ENCODE results near the gene PFKFB1.
"Not testable (repeated sequence)": the region's sequence is repeated elsewhere in the genome, so short reads cannot be mapped to it uniquely, and the experiment has no call there.

The PFKFB1 gene

DNA sequence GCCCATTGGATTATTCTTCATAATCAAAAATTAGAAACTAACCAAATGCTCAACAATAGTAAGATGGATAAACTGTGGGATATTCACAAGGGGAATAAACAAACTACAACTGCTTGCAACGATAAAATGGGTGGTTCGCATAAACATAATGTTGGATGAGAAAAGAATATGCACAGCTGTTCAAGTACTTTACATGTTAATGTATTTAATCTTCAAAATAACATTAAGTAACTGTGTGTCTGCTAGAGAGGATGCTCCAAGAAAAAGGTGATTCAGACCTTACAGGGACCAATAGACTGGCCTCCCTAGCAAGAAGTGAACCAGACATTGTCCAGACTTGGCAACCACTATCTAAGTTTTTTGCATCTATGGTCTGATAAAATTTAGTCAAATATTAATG lies 2.3 kb downstream of the PFKFB1 start:
- no peak for DNase-seq

DNA sequence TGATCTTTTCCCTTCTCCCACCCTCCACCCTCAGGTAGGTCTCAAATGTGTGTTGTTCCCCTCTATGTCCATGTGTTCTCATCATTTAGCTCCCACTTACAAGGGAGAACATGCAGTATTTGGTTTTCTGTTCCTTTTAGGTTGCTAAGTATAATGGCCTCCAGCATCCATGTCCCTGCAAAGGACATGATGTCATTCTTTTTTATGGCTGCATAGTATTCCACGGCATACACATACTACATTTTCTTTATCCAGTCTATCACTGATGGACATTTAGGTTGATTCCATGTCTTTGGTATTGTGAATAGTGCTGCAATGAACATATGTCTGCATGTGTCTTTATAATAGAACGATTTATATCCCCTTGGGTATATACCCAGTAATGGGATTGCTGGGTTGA lies 10.7 kb downstream of the PFKFB1 start:
- not testable (repeated sequence) for DNase-seq

DNA sequence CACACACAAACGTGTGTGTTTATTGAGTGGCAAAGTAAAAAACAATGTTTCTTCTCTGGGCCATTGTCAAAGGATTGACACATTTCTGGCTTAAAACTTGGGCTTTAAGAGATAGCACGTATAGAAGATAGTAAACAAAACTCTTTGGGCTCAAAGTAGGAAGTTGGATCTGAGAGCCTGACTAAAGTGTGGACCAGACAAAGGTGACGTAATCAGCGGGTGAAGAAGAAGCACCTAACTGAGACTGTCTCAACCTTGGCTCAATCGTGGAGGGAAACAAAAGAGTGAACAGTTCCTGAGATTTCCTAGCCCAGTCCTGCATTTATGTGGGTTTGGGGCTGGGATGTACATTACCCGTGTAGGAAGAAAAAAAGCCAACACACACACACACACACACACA lies 13.7 kb downstream of the PFKFB1 start:
- no peak for DNase-seq

DNA sequence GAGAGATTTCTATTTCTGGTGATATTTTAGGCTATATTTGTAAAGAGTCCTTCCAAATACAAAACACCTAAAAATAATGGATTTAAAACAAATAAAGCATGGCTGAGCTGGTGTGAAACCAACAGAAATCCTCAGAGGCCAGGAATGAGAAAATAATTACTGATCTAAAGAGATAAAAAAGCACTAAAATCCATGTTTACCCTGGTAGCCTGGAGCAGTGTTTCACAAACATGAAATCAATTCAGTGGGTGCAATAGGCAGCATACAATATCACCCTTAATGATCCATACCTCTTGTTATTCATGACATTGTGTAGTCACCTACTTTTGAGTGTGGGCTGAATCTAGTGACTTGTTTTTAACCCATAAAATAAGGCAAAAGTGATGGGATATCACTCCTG lies 14.6 kb downstream of the PFKFB1 start:
- DNase-seq = no peak

DNA sequence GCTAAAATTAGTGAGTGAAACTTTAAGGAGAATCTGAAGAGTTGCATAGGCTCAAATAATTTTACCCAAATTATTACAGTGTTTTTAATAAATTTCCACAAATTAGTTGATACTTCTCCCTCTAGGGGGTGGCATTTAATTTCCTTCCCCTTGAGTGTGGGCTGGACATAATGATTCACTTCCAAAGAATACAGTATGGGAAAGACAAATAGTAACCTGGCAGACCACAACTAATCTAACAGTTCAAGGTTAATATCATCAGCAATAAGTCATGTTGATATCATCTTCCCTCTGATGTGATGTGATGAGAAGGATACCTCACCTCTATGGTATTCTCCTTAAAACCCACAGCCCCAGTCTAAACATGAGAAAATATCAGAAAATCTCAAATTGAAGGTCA lies 15.5 kb downstream of the PFKFB1 start:
- DNase-seq = no peak

DNA sequence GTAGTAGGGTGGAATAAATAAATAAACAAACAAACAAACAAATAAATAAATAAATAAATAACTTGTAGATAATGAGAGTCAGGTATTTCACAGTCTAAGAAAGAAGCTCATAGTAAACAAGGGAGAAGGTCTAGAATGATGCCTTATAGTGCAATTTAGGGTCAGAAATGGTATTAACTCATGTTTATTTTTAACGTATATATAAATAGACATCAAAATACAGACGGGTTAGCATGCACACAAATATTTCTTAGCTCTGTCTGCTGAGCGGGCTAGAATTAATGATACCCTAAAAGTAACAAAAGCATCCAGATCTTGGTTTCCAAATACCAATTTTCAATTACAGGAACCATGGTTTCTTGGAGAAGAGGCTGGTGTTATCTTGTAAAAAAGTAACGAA lies 16.6 kb downstream of the PFKFB1 start:
- DNase-seq = no peak

DNA sequence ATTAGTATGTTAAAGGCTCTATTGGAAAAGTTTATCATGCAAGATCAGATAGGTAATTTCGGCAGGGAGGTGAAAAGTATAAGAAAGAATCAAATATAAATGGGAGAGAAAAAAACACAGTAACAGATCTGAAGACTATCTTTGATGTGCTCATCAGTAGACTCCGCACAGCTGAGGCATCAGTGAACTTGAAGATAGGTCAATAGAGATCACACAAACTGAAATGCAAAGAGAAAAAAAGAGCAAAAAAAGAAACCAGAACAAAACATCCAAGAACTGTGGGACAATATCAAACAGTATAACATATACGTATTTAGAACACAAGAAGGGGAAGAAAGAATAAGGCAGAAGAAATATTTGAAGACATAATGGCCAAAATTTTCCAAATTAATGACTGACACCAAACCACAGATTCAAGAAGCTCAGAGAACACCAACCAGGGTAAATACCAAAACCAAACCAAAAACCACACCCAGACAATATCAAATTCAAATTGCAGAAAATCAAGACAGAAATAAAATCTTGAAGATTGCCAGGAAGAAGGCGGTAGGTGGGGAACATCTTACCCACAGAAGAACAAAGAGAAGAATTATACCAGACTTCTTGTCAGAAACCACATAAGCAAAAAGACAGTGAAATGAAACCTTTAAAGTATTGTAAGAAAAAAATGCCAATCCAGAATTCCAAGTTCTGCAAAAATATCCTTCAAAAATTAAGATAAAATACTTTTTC lies 29.1 kb downstream of the PFKFB1 start:
- DNase-seq = no peak

DNA sequence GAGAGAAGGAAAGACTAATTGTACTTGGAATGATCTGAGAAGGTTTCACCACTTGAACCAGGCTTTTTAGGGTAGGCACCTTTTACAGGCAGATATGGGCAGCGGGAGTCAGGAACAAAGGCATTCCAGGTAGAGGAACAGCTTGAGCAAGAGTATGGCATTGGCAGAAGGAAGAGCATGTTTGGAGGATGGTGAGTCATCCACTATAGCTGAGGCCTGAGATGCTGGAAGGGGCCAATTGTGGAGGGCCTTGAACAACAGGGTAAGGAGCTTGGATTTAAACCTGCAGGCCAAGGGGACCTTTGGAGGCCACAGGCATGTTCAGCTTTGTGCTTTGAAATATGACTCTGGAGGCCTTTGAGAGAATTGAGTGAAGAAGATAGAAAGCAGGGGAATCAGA lies 32.2 kb downstream of the PFKFB1 start:
- DNase-seq = no peak

DNA sequence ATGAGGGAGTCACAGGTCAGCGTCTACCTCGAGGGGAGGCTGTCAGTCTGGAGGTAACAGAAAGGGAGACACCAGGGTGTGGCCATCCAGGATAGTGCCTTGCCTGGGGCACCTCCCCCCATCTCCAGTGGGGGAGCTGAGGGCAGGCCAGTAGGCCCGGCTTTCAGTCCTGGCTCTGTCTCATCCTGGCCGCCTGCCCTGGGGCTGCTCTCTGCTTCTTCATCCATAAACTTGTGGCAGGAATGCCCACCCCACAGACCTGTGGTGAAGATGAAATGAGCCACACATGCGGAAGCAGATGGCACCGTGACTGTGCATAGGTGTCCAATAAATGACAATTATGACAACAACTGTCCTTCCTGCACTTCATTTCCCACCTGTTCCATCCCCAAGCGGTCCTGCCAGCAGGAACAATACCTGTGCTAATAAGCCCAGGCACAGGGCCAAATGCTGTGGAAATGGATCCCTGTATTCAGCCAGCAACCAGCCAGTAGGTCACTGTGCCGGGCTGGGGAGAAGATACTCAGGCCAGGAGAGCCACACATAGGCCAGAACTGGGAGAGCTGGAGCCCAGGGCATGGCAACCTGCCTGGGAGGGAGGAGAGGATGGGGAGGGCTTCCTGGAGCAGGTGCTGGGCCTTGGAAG lies 43.1 kb downstream of the PFKFB1 start:
- DNase-seq = no peak

DNA sequence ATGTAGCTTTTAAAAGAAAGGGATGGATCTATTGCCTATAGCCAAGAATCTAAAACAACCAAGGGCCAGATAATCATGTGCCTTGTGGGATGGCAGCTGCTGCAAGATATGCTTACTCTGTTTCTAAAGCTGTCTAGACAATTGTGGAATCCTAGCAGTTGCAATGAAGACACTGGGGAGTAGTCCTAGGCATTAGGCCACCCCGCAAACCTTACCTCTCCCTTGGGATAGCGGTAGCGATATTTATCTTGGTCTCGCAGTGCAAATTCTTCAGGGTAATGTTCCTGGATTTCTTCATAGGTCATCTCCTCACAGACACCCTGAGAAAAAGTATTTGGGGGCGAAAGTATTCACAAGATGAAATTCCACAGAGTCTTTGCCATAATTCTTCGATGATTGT lies 48.8 kb downstream of the PFKFB1 start:
- no peak for DNase-seq

DNA sequence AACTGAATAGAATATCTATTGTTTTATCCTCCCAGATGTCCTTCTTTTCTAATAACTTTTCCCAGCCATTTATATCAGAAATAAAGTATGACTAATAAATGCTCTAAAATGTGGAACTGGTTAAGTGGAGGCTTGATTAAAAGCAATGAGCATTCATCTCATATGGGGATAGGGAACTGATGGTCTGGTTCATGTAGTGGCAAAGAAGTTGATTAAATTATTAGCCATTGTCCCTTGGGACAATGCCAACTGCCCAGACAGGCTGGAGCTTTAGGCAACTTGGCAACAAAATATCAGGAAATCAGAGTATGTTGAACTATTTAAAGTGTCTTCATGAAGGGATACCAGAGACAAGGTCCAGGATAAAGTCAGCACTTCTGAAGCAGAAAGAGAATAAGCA lies 49.2 kb downstream of the PFKFB1 start:
- no peak for DNase-seq

DNA sequence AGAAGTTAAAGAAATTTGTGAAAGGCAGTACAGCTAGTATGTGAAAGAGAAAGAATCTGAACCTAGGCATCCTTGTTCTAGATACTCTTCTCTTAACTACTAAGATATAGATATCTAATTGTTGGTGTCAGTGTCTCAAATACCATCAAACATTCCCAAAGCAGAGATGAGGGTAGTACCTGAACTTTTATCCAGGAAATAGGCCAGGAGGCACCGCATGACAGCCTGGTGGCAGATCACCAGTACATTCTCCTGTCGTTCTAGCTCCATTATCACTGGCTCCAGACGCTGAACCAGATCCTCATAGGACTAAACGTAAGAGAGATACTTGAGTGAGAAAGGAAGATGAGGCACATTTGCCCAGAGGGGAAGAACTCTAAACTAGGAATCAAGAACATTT lies 56.6 kb downstream of the PFKFB1 start:
- DNase-seq = no peak

DNA sequence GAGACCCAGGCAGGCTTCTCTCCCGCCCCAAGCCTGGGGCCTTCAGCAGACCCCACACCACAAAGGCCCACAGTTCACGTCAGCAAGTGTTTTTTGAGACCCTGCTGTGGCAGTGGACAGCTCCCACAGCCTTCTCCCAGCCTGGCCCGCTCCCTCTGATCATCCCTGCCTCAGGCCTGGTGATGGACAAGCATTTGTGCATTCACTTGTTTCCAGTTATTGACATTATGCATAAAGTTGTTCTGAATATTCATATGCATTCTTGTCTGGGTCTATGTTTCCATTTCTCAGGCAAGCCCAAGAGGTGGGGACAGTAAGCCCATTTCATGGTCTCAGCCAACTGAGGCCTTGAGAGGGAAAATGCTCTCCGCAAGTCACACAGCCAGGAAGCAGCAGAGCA lies 58.7 kb downstream of the PFKFB1 start:
- no peak for DNase-seq

DNA sequence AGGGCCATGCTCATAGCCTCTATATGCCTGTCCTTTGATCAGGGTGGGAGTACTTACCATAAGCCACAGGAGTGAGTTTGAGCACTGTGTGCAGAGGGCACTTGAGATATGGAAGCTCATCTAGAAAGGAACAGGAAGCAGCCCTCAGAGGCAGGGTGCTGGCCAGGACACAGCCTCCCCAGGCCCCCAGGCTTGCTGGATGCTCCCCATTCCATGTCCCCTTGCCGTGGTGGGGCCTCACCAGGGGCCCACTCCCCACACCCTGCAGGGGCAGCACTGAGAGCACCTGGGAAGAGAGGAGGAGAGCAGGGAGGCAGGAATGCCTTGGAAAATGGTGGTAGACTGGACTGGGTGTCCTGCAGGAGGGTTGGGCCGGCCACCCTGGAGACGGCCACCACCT lies 59.1 kb downstream of the PFKFB1 start:
- no peak for DNase-seq

DNA sequence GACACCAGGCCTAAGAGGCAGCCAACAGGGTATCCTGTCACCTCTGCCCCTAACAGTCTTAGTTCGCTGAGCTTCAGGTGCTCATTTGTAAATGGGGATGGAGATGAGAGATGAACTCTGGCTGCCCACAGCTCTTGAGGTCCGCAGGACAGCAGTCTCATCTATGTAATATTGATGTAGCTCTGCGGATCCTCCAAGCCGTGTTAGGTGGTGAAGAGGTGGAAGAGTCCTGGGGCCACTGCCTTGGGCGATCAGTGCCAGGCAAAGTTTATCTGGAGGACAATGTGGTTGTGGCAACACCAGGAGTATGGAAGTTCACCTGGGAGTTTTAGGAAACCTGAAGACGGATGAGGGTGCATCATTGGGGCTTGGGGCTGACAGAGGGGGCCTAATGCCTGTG lies 59.9 kb downstream of the PFKFB1 start:
- DNase-seq = no peak

DNA sequence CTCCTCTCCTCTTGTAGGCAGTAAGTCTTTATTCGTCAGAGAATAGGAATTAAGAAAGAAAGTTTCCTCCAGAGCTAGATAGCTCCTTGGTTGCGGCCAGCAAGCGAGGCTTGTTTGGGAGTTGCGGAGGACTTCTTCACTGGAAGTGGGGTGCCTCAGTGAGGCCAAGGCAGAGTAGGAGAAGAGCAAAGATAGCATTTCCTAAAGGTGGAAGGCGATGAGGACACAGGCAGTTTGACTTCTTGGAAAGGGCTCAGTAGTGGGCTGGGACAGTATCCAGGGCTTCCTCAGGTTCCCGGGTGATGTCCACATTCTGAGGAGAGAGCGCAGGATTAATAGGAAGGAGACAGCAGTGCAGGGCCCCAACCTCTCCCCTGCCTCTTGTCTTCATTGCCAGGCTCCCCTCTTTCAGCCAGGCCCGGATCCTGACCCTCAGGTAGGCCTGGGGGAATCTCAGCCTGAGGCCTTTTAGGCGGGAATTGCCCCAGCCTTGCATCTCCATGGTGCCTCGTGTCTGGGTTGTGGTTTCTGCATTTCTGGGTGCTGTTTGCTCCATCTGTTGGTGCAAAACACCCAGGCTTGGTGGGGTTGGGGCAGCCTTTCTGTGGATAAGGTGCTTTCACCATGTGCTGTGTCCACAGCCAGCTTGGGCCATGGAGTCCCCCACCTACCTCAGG lies 60.7 kb downstream of the PFKFB1 start:
- no peak for DNase-seq

DNA sequence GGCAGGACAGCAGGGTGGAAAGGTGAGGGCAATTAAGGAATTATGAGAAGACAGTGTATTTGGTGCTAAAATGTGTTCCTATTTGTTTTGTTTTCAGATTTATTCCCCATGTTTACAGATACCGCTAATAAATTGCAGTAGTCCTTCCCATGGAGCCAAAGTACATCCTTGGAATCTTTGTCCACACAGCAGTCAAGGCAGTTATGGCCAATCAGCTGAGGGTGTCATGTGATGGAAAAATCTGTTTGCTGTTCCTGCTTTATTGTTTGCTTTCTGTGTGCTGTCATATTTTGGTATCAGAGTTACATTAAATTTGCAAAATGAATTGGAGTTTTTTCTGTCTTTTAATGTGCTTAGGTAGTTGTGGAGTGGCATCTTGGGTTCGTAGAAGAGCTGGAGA lies 62.9 kb downstream of the PFKFB1 start:
- no peak for DNase-seq

DNA sequence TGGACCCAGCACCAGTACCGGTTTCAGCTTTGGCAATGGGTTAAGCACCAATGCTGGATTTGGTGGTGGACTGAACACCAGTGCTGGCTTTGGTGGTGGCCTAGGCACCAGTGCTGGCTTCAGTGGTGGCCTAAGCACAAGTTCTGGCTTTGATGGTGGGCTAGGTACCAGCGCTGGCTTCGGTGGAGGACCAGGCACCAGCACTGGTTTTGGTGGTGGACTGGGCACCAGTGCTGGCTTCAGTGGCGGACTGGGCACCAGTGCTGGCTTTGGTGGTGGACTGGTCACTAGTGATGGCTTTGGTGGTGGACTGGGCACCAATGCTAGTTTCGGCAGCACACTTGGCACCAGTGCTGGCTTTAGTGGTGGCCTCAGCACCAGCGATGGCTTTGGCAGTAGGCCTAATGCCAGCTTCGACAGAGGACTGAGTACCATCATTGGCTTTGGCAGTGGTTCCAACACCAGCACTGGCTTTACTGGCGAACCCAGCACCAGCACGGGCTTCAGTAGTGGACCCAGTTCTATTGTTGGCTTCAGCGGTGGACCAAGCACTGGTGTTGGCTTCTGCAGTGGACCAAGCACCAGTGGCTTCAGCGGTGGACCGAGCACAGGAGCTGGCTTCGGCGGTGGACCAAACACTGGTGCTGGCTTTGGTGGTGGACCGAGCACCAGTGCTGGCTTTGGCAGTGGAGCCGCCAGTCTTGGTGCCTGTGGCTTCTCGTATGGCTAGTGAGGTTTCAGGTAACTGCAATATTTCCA lies 63.5 kb downstream of the PFKFB1 start:
- DNase-seq = no peak

DNA sequence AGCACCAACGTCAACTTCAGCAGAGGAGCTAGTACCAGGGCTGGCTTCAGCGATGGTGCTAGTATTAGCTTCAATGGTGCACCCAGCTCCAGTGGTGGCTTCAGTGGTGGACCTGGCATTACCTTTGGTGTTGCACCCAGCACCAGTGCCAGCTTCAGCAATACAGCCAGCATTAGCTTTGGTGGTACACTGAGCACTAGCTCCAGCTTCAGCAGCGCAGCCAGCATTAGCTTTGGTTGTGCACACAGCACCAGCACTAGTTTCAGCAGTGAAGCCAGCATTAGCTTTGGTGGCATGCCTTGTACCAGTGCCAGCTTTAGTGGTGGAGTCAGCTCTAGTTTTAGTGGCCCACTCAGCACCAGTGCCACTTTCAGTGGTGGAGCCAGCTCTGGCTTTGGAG lies 65.1 kb downstream of the PFKFB1 start:
- no peak for DNase-seq

DNA sequence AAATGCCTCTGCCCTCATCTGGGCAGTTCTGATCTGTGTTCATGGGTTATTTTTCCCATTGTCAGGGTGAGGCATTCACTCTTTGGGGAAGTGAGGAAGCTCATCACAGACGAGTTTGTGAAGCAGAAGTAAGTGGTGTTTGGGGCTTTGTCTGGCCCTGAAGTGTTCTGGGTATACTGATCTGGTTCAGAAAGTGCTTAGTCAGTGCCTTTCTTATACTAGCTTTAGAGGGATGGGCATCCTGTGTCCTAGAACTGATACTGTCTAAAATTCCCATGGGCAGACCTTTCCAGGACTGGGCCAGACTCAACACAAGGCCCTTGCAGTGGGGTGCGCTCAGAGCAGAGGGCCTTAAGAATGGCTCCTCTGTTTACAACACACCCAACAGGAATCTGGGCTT lies 67.0 kb downstream of the PFKFB1 start:
- DNase-seq = no peak

DNA sequence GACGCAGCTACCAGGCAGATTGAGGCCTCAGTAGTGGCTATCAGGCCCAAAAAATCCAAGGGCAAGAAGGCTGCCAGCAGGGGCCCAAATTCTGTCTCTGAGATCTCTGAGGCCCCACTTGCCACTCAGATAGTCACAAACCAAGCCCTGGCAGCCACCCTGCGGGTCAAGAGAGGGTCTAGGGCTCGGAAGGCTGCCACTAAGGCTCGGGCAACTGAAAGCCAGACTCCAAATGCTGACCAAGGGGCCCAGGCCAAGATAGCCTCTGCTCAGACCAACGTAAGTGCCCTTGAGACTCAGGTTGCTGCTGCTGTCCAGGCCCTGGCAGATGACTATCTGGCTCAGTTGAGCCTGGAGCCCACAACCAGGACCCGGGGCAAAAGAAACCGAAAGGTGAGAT lies 70.6 kb downstream of the PFKFB1 start:
- DNase-seq = no peak

DNA sequence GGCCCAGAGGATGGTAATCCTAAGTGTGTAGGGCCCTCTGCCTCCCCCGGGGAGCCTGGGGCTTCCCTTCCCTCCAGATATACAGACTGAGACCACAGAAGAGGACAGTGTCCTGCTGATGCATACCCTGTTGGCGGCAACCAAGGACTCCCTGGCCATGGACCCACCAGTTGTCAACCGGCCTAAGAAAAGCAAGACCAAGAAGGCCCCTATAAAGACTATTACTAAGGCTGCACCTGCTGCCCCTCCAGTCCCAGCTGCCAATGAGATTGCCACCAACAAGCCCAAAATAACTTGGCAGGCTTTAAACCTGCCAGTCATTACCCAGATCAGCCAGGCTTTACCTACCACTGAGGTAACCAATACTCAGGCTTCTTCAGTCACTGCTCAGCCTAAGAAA lies 71.4 kb downstream of the PFKFB1 start:
- no peak for DNase-seq

DNA sequence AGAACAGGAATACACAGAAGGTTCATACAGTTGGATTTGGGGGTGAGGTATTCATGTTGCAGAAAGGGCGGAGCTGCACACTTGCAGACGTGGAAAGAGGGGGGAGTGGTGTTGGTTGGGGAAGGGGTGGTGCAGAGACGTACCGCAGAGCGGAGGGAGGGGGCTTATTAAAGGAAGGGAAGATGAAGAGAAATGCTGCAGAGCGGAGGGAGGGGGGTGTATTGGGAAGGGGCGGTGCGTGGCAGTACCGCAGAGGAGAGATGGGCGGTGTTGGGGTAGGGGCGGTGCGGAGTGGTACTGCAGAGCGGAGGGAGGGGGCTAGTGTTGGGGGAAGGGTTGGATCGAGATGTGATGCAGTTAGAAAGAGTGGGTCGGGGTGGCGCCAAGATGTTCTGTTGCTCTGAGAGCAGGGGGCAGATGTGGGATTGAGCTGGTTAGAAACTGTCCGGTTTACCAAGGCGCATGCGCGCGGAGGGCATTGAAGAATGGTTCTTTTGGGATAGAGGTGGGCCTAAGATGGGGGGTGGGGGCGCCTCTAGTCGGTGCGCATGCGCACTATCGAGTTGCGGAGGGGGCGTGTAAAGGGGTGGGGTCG lies 72.5 kb downstream of the PFKFB1 start:
- DNase-seq = peak; percentile 76

Data from activated effector memory CD4-positive, alpha-beta T cell treated with anti-CD3 and anti-CD28 coated beads, Interleukin-2, amount 50 U/mL, for 16 hours (primary cell).